Heart right ventricle (tissue), 16 donors: ENCODE results near the gene ZBTB7C. TPM values are rescaled to one million over a fixed set of nuclear protein-coding genes. Genes with fewer than 3 reads are reported as not detected.

Experiments used
- ATAC-seq, 8 donors: fragments of 200-7000 bp; cut with Tn5 transposase; one replicate each; pipeline ENCODE4 v1.9.1; 2020; ENCODE audit warnings: mild to moderate bottlenecking in 8 of 8, moderate library complexity in 8 of 8, moderate number of reproducible peaks in 1 of 8
- DNase-seq, 2 donors: peaks; one replicate each; pipeline ENCODE4 v3.0.0-alpha.2; 2020
- H3K27ac ChIP-seq, 10 donors: fragments of 200-600 bp; sonication (generic) in 2 of 10; one replicate each; pipeline versions ENCODE4 v1.5.0 to v1.8.0; 2020 to 2022; ENCODE audit warnings: mild to moderate bottlenecking in 3 of 10
- H3K27me3 ChIP-seq, 7 donors: fragments of 200-600 bp; one replicate each; pipeline ENCODE4 v1.8.0; 2021 to 2022; ENCODE audit warnings: mild to moderate bottlenecking in 2 of 7
- H3K36me3 ChIP-seq, 9 donors: fragments of 200-600 bp; sonication (generic) in 1 of 9; one replicate each; pipeline versions ENCODE4 v1.5.0 to v1.8.0; 2020 to 2022; ENCODE audit warnings: mild to moderate bottlenecking in 2 of 9
- H3K4me1 ChIP-seq, 9 donors: fragments of 200-600 bp; sonication (generic) in 1 of 9; one replicate each; pipeline versions ENCODE4 v1.5.0 to v1.8.0; 2020 to 2022; ENCODE audit warnings: mild to moderate bottlenecking in 4 of 9
- H3K4me3 ChIP-seq, 10 donors: fragments of 200-600 bp; sonication (generic) in 2 of 10; one replicate each; pipeline versions ENCODE4 v1.5.0 to v1.8.0; 2020 to 2022; ENCODE audit warnings: mild to moderate bottlenecking in 7 of 10, moderate library complexity in 2 of 10
- H3K9me3 ChIP-seq, 11 donors: fragments of 200-600 bp in 10 of 11; sonication (generic) in 2 of 11; one replicate each; pipeline versions ENCODE4 v1.5.0 to v1.8.0; 2013 to 2022; ENCODE audit warnings: mild to moderate bottlenecking in 2 of 11, control low read depth in 1 of 11, moderate library complexity in 1 of 11
- WGBS, 2 donors: extraction: QIAGEN DNeasy Blood & Tissue Kit; methylation state at CpG; one replicate each; pipeline ENCODE4 v1.1.7; 2013; ENCODE audit warnings: inconsistent platforms in 1 of 2; 5-methylcytosine and 5-hydroxymethylcytosine counted together
- intact Hi-C, 10 donors: fragments of 100-400 bp; cut with DNase I; formaldehyde crosslinking; loops; one replicate each; pipeline versions ENCODE4 v1.11.1 to v1.14.2; 2022
- polyA plus RNA-seq, 2 donors: library from polyadenylated mRNA; stranded (reverse); fragments of 200-250 nt; gene quantifications; one replicate each; pipeline ENCODE4 v1.2.3, GENCODE V29; 2013
- total RNA-seq, 10 donors: library from RNA; stranded (reverse); fragmentation: NEBNext Ultra II Directional in 3 of 10; extraction: Animal tissue kit (Norgen Biotek cat#: 25700) in 3 of 10; gene quantifications; one replicate each; pipeline versions ENCODE4 v1.2.1 to v1.2.4, GENCODE V29; 2021 to 2023
- TF ChIP-seq, protein P1 (sequence below), 9 donors: fragments of 200-600 bp; sonication (generic) in 2 of 9; IDR thresholded peaks; one replicate each; pipeline versions ENCODE4 v1.5.0 to v1.8.0; 2021 to 2022; ENCODE audit warnings: antibody characterized with exemption in 9 of 9, mild to moderate bottlenecking in 5 of 9, moderate library complexity in 1 of 9
- donor health status: Arrhythmogenic right ventricular cardiomyopathy.
- donor health status: ischemic (EF 13 %, LVEDD 7.1; RV severe dilation, severe dysfunction).
- donor health status: healthy with polysubstance abuse.
- donor health status: DM: no; HTN: yes; CAD: no.
- donor health status: DM: no; HTN: no; CAD: no.
- donor health status: ischemic (EF 25% LVEDD 6.9; RV normal size, moderate dysfunction).
- donor health status: ischemic (EF 25% LVEDD 5.7; RV mildly dilated, moderate dysfunction).
- donor health status: healthy.
- donor health status: DM: yes; HTN: yes; CAD: no.
- donor health status: Ischemic cardiomyopathy.
- donor health status: ischemic (EF 35%, LVEDD 5.7; RV mildly dilated, moderate dysfunction).
- donor health status: nonischemic (EF 11% LVEDD 7.7; RV severe dilation, severe dysfunction).
- donor health status: DM: yes; HTN: yes; CAD: no.
- donor health status: PGD.
- donor health status: ischemic (EF 29% LVEDD 5.4; RV normal size, mild dysfunction).
- donor health status: nonischemic (EF 23%, LVEDD 6.1; RV moderate dilation, normal function).

ZBTB7C gene
- total and polyA plus RNA-seq, 12 donors, result 0.49 to 6.3 (median 1.5) TPM

DNA sequence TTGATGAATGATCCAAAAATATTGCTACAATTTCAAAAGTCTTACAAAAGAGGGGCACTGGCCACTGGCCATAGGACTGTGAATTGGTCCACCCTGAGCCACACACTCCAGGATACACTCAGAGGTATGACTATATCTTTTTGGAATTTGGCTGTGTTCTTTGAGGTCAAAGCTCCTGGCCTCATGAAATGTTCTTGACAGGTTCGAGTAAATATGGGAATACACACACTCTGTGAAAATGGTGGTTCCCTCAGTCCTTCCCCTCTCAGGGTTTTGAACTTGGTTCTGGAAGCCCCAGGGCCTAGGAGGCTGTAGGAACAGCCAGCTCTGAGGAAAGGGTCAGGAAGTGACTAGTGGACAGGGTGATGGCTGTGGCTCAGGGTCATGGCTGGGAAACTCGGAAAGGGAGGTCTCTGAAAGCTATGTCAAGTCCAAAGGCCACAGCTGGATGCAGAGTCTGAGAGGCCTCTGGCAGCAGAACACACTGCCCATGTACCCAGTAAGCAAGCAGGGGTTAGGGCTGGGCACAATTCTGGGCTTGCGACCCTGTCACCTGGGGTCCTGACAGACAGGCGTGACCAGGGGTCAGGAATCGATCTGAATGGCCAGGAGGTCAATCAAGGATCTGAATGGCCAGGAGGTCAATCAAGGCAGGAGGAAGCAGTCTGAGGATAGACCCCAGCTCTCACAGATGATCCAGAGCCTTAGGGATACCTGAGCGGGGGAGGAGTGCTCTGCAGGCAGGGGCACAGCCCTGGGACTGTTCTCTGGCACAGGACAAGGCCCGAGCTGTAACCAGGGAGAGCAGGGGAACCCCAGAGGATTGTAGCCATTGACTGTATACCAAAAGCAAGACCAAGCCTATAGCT is 255.3 kb downstream of the ZBTB7C start:
- no peak for DNase-seq

DNA sequence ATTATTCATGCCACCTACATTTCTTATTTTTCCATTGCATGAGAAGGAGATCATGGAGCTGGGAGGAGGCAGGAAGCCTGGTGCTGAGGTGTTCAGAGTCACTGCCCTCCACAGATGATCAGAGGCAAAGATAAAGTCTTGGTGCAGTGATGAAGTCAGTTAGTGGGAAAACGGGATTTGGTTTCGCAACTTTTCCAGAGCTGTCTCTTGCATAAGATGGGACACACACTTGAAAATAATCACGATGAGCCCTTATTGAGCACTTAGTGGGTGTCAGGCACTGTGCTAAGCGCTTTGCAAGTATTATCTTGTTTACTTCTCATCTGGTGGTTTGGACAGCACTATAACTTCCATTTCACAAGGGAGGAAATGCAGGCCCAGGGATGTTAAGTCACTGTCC is 256.6 kb downstream of the ZBTB7C start:
- TF ChIP-seq, protein P1, sequence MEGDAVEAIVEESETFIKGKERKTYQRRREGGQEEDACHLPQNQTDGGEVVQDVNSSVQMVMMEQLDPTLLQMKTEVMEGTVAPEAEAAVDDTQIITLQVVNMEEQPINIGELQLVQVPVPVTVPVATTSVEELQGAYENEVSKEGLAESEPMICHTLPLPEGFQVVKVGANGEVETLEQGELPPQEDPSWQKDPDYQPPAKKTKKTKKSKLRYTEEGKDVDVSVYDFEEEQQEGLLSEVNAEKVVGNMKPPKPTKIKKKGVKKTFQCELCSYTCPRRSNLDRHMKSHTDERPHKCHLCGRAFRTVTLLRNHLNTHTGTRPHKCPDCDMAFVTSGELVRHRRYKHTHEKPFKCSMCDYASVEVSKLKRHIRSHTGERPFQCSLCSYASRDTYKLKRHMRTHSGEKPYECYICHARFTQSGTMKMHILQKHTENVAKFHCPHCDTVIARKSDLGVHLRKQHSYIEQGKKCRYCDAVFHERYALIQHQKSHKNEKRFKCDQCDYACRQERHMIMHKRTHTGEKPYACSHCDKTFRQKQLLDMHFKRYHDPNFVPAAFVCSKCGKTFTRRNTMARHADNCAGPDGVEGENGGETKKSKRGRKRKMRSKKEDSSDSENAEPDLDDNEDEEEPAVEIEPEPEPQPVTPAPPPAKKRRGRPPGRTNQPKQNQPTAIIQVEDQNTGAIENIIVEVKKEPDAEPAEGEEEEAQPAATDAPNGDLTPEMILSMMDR (IDR thresholded peaks at IDR 0.05), result no peak
- no peak for DNase-seq
- peak in 3 of 8 donors; percentile 10 to 30 (median 21) for ATAC-seq
- Histone ChIP-seq H3K4me1 (peaks cover 0 to 18% (median 0%) of the 10 kb centered on the region in 9 donors), H3K9me3 (no peaks in the 10 kb centered on the region), H3K36me3 (no peaks in the 10 kb centered on the region), H3K27ac (no peak overlapping the region), H3K27me3 (no peaks in the 10 kb centered on the region), H3K4me3 (no peak overlapping the region)
- WGBS, 2 donors, result 73 to 83% methylated on average over 4 of the region's 4 CpGs
- intact Hi-C loops, result loop anchor here in 1 of 10 donors (10.0 kb wide), 1 partner anchor 118 kb away; no protein-coding TSS in a partner anchor

More for the DNA sequence above, 255.3 kb downstream of the ZBTB7C start:
- WGBS, 2 donors, result 88 to 95% methylated on average over 7 of the region's 7 CpGs
- no peaks in the 10 kb centered on the region for H3K27me3 ChIP-seq
- peak in 5 of 8 donors; percentile 29 to 63 (median 49) for ATAC-seq
- no peaks in the 10 kb centered on the region for H3K9me3 ChIP-seq
- H3K4me3 ChIP-seq, result no peak overlapping the region
- peaks cover 0 to 18% (median 0%) of the 10 kb centered on the region in 9 donors for H3K4me1 ChIP-seq
- TF ChIP-seq, protein P1 (IDR thresholded peaks at IDR 0.05), result no peak
- H3K36me3 ChIP-seq, result no peaks in the 10 kb centered on the region
- no peak overlapping the region for H3K27ac ChIP-seq
- intact Hi-C loops, result loop anchor here in 1 of 10 donors (10.0 kb wide), 1 partner anchor 119 kb away; no protein-coding TSS in a partner anchor

DNA sequence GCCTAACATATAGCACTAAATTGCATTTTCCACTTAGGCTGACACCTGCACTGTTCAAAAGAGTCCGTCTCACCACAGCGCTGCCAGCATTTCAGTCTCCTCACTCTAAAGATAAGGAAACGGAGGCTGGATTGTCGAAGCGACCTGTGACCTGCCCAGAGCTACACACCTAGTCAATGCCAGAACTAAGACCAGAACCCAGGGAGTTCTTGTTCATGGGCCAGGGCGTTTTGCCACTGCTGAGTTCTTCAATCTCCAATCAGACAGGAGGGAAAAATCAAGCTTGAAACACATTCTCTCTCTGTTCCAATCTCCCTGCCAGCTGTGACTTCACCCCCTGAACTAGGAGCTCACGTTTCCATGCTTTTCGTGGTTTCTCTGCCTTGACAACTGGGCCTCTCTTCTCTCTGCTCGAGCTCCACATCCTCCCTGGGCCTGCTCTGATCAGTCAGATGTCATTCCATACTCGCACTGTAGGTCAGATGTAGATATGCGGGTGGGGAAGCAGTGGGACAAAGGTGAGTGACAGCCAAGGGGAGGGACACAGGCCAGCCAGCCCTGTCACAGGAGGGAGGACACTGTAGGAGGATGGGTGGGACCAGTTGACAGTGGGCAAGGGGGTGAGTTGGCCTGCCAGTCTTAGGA is 257.6 kb downstream of the ZBTB7C start:
- ATAC-seq (peak in 1 of 8 donors; percentile 25), DNase-seq (no peak)
- peaks cover 0 to 15% (median 0%) of the 10 kb centered on the region in 9 donors for H3K4me1 ChIP-seq
- WGBS, 2 donors, result 76 to 83% methylated on average over 11 of the region's 11 CpGs
- H3K27ac ChIP-seq, result no peak overlapping the region
- H3K36me3 ChIP-seq, result no peaks in the 10 kb centered on the region
- TF ChIP-seq, protein P1 (IDR thresholded peaks at IDR 0.05), result no peak
- H3K4me3 ChIP-seq, result no peak overlapping the region
- H3K9me3 ChIP-seq, result no peaks in the 10 kb centered on the region
- no peaks in the 10 kb centered on the region for H3K27me3 ChIP-seq
- intact Hi-C loops, result loop anchor here in 1 of 10 donors (10.0 kb wide), 1 partner anchor 117 kb away; no protein-coding TSS in a partner anchor

DNA sequence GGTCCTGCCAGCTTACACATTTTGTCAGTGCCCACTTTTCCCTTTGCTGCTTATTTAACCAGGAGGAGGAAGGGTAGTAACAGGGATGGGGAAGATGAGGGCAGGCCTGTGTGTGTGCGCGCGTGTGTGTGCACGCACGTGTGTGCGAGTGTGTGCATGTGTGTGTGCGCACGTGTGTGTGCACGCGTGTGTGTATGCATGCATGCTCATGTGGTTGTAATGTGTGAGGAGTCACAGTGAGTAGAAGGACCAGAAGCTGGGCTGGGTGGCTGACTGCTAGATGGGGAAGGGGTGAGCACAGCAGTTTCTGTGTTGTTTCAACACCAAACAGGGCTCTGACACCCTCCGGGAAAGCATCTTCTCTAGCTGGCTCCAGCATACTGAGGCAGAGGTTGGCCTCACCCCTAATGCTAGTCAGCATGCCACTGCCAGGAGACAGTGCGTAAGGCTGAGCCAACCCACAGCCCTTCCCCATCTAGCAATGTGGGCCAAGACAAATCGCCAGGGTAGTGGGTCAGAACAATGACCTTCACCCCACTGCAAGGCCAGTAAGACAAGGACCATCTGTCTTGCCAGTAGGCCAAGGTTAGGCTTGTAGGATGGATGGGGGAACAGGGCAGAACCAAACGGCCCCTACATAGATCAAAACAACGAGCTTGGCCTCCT is 260.0 kb downstream of the ZBTB7C start:
- no peak for DNase-seq
- no peaks in the 10 kb centered on the region for H3K27me3 ChIP-seq
- WGBS, 2 donors, result 94 to 96% methylated on average over 15 of the region's 15 CpGs
- peaks cover 0 to 15% (median 0%) of the 10 kb centered on the region in 9 donors for H3K4me1 ChIP-seq
- TF ChIP-seq, protein P1 (IDR thresholded peaks at IDR 0.05), result no peak
- no peak overlapping the region for H3K27ac ChIP-seq
- intact Hi-C loops, result no loop called here
- no peaks in the 10 kb centered on the region for H3K36me3 ChIP-seq
- H3K4me3 ChIP-seq, result no peak overlapping the region
- ATAC-seq, result no peak
- no peaks in the 10 kb centered on the region for H3K9me3 ChIP-seq
